GM12891 (cell line): Measurements from ENCODE around the gene CARD11.

Experiments used
- DNase-seq: peaks from one replicate; pipeline ENCODE4 v3.0.0; 2011; ENCODE audit warnings: low spot score; ENCODE audit not compliant: insufficient read length
- FAIRE-seq: peaks from 2 replicates; lab custom pipeline; 2011; peaks lifted over from hg19 to GRCh38; lab: Jason Lieb, UNC
- PAX5 ChIP-seq: IDR thresholded peaks from 2 replicates; pipeline ENCODE4 v1.6.1; 2011; ENCODE audit warnings: low read length, moderate library complexity, mild to moderate bottlenecking; ENCODE audit not compliant: insufficient read depth, severe bottlenecking
- POLR2A ChIP-seq: IDR thresholded peaks from 2 replicates; pipeline ENCODE4 v1.6.1; 2011; ENCODE audit warnings: low read depth, low read length, control low read depth
- POLR2AphosphoS5 ChIP-seq: IDR thresholded peaks from 2 replicates; pipeline ENCODE4 v1.6.1; 2011; ENCODE audit warnings: low read depth, low read length, control low read depth
- POU2F2 ChIP-seq: IDR thresholded peaks from 2 replicates; pipeline ENCODE4 v1.6.1; 2011; ENCODE audit warnings: low read depth, mild to moderate bottlenecking, control low read depth, low read length, moderate library complexity
- SPI1 ChIP-seq: IDR thresholded peaks from 2 replicates; pipeline ENCODE4 v1.6.1; 2011; ENCODE audit warnings: low read depth, low read length, control low read depth
- TAF1 ChIP-seq: IDR thresholded peaks from 2 replicates; pipeline ENCODE4 v1.6.1; 2011; ENCODE audit warnings: low read depth, low read length, control low read depth

CARD11 gene

DNA sequence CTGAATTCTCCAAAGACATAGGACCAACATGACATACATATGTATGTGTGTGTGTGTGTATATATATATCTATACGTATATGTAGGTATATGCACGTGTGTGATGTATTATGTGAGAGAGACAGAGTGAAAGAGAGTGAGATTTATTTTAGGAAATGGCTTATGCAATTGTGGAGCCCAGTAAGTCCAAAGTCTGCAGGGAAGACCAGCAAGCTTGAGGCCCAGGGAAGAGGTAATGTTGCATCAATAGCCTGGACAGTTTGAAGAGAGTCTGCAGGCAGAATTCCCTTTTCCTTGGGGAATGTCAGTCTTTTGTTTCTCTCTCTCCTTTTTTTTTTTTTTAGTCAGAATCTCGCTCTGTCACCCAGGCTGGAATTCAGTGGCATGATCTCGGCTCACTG lies 33.0 kb upstream of the CARD11 start:
- TF ChIP-seq SPI1 = no peak
- no peak for TF ChIP-seq POLR2AphosphoS5
- no peak for TF ChIP-seq POLR2A
- TF ChIP-seq TAF1 = no peak
- TF ChIP-seq PAX5 = no peak
- no peak for TF ChIP-seq POU2F2
- FAIRE-seq (no peak), DNase-seq (no peak)

GRCh38 chr7:3076163-3076562 lies 32.5 kb upstream of the CARD11 start:
- no peak for DNase-seq
- TF ChIP-seq POU2F2 (no peak), POLR2A (no peak), POLR2AphosphoS5 (no peak), TAF1 (no peak), SPI1 (no peak), PAX5 (no peak)
- FAIRE-seq = no peak

GRCh38 chr7:3075441-3075840 lies 31.8 kb upstream of the CARD11 start:
- TF ChIP-seq POU2F2 (no peak), PAX5 (no peak), SPI1 (no peak), TAF1 (no peak), POLR2AphosphoS5 (no peak), POLR2A (no peak)
- DNase-seq (no peak), FAIRE-seq (no peak)

DNA sequence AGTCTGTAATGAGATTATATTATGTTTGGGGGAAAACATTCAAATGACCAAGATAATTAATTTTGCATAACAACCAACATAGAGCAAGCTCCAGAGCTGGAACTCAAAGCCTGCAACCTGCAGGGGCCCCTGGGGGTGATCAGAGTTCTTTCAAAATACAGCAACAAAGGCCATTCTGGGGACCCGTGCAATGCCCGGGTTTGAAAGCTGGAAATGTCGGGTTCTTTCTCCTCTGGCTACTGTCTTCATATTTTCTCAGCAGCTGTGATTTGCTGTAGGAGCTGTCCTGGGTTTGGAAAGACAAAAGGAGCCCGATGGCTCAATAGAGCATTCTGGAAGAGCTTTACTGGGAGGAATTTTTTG lies 30.8 kb upstream of the CARD11 start:
- no peak for TF ChIP-seq TAF1
- TF ChIP-seq POU2F2 = no peak
- TF ChIP-seq SPI1 = no peak
- TF ChIP-seq POLR2AphosphoS5 = no peak
- no peak for TF ChIP-seq PAX5
- TF ChIP-seq POLR2A = no peak
- FAIRE-seq (no peak), DNase-seq (no peak)

- FAIRE-seq (no peak), DNase-seq (no peak)
- TF ChIP-seq TAF1 (no peak), POLR2AphosphoS5 (no peak), POLR2A (no peak), POU2F2 (no peak), PAX5 (no peak), SPI1 (no peak)
Measured at GRCh38 chr7:3073763-3074458, 30.2 kb upstream of the CARD11 start.

- TF ChIP-seq POLR2A (no peak), PAX5 (no peak), TAF1 (no peak), POLR2AphosphoS5 (no peak), POU2F2 (no peak), SPI1 (no peak)
- FAIRE-seq (no peak), DNase-seq (no peak)
Measured at GRCh38 chr7:3070908-3071307, 27.2 kb upstream of the CARD11 start.

DNA sequence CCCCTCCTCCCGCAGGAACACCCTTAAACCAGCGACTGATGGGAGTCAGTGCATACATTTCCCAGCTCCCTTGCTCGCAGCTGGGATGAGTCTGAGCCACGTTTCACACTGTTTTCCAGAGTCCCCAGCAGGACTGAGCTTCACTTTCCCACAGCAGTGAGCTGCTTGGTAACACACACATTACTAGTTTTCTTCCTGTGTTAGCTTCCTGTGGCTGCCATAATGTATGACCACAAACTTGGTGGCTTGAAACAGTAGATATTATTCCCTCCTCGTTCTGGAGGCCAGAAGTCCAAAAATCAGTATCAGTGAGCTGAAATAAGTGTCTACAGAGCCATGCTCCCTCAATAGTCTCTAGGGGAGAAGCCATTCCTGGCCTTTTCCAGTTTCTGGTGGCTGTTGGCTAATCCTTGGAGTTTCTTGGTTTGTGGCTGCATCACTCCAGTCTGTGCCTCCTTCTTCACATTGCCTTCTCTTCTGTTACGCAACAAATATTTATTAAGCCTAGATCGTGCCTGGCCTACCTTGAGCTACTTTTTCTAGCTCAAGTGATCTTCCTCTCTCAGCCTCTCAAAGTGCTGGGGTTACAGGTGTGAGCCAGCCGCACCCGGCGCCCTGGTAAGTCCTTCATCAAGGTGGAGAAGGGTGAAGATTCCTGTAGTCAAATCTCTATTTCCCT lies 26.2 kb upstream of the CARD11 start:
- no peak for TF ChIP-seq TAF1
- TF ChIP-seq POU2F2 = no peak
- TF ChIP-seq POLR2A = no peak
- no peak for TF ChIP-seq PAX5
- no peak for TF ChIP-seq SPI1
- TF ChIP-seq POLR2AphosphoS5 = no peak
- no peak for FAIRE-seq
- no peak for DNase-seq

- peak; percentile 61 for FAIRE-seq
- no peak for DNase-seq
- TF ChIP-seq POLR2A = no peak
- no peak for TF ChIP-seq PAX5
- 0 out of 2 replicates have a peak, but pooled peaks have one; percentile 12 for TF ChIP-seq POU2F2
- no peak for TF ChIP-seq TAF1
- TF ChIP-seq SPI1 = peak; percentile 75
Measured at GRCh38 chr7:3068530-3068929, 24.9 kb upstream of the CARD11 start.

DNA sequence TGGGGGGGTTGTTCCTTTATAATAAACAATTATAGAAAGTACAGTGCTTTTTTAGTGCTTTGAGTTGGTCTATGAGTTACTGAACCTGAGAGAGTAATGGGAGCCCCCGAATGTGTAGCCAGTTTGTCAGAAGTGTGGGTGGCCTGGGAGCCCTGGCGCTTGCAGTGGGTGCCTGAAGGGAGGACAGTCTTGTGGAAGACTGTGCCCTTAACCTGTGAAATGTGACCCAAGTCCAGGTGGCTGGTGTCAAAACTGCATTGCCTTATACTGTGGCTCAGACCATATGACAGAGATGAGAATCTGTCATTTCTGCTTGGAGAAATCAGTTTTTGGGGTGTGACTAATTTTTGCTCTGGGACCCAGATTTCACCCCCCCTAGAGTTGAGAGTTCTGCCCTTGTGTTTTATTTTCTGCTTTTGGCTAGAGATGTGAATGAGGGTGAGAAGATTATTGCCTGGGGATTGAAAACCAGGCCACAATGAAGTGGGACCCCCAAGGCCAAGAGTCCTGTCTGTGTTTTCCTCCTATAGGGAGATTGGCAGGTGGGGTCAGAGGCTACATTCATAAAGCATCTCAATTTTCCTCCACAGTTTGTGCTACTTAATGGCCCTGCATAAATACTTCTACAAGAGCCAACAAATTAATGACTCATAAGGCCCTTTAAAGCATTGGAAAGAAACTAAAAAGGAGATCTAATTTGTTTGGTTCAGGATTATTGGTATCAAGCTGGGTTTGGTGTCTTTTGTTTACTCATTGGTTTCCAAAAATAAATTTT lies 24.1 kb upstream of the CARD11 start:
- TF ChIP-seq SPI1 (no peak), POU2F2 (no peak), PAX5 (no peak), TAF1 (no peak; the same call in 1 of the 2 replicates), POLR2A (no peak), POLR2AphosphoS5 (no peak)
- no peak for DNase-seq
- peak; percentile 5 for FAIRE-seq

DNA sequence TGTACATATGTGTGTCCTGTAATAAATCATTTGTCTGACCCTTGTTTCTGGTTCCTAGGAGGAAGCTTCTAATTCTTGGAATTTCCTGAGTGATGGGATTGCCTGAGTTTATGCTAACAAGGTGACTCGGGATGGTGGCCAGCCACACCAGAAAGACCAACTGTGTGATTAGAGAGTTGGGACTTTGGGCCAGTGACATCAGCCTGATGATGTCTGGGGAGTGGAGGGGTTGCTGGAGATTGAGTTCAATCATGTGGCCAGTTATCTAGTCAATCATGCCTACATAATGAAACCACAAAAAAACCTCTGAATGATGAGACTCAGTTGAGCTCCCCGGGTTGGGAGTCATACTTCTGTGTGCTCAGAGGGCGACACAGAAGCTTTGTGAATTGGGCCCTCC lies 23.5 kb upstream of the CARD11 start:
- TF ChIP-seq PAX5 (no peak), POLR2AphosphoS5 (no peak), TAF1 (no peak; the same call in 1 of the 2 replicates), POU2F2 (no peak; the same call in 1 of the 2 replicates), POLR2A (no peak), SPI1 (no peak)
- DNase-seq (no peak), FAIRE-seq (peak; percentile 66)
